A549 (cell line): Measurements from ENCODE around the gene IBSP. TPM values are rescaled to one million over a fixed set of nuclear protein-coding genes. Genes with fewer than 3 reads are reported as not detected.

Source experiments
- ATAC-seq, 2 experiments: fragments of 200-7000 bp in 1 of 2; fragments of >200 bp in 1 of 2; cut with Nextera tagmentation in 1 of 2; cut with Tn5 transposase in 1 of 2; 3 replicates each; pipeline versions ENCODE4 v1.8.0 to v1.9.1; 2018 to 2020; ENCODE audit warnings: mild to moderate bottlenecking in 1 of 2, moderate library complexity in 1 of 2
- CTCF ChIA-PET: fragments of 300-600 bp; sonication (Branson Sonifier 250); formaldehyde crosslinking; extraction: SDS; loops from one replicate; lab custom pipeline; 2021; ENCODE audit warnings: antibody characterized with exemption, inconsistent platforms; lab: Yijun Ruan, JAX
- POLR2A ChIA-PET: fragments of 350-600 bp; formaldehyde crosslinking; extraction: SDS; loops from one replicate; lab custom pipeline; 2021; ENCODE audit warnings: antibody characterized with exemption, inconsistent platforms; lab: Yijun Ruan, JAX
- DNase-seq, 2 experiments: peaks; one replicate each; pipeline versions ENCODE4 v3.0.0 to v3.0.0-alpha.2; 2011 to 2016; ENCODE audit warnings: low read depth in 1 of 2, low spot score in 1 of 2
- FAIRE-seq: peaks from 2 replicates; lab custom pipeline; 2011; peaks lifted over from hg19 to GRCh38; lab: Jason Lieb, UNC
- H3K27ac ChIP-seq, 2 experiments: fragments of >200 bp; sonication (Bioruptor Twin); formaldehyde crosslinking; 3 replicates each; pipeline ENCODE4 v1.5.1; 2016 to 2017
- H3K4me1 ChIP-seq: fragments of >200 bp; sonication (Bioruptor Twin); formaldehyde crosslinking; 3 replicates; pipeline ENCODE4 v1.6.1; 2016
- H3K4me2 ChIP-seq: fragments of >200 bp; sonication (Bioruptor Twin); formaldehyde crosslinking; 3 replicates; pipeline ENCODE4 v1.6.1; 2016
- H3K4me3 ChIP-seq: fragments of >200 bp; sonication (Bioruptor Twin); formaldehyde crosslinking; 3 replicates; pipeline ENCODE4 v1.5.1; 2016
- H3K9me3 ChIP-seq: fragments of >200 bp; sonication (Bioruptor Twin); formaldehyde crosslinking; 3 replicates; pipeline ENCODE4 v1.6.1; 2016
- CBX8 ChIP-seq: fragments of 200-600 bp; sonication (generic); IDR thresholded peaks from 2 replicates; pipeline ENCODE4 v1.6.1; 2016
- CEBPB ChIP-seq, 2 experiments: fragments of >200 bp in 1 of 2; sonication (Bioruptor Twin) in 1 of 2; formaldehyde crosslinking in 1 of 2; IDR thresholded peaks; 2 replicates each; pipeline ENCODE4 v1.6.1; 2012 to 2016
- CHD2 ChIP-seq: fragments of 150-350 bp; IDR thresholded peaks from 2 replicates; pipeline ENCODE4 v1.6.1; 2014; ENCODE audit warnings: low read length; ENCODE audit not compliant: partially characterized antibody
- CHD4 ChIP-seq: fragments of 200-600 bp; sonication (generic); IDR thresholded peaks from 2 replicates; pipeline ENCODE4 v1.6.1; 2016; ENCODE audit warnings: antibody characterized with exemption, mild to moderate bottlenecking, borderline replicate concordance
- EHF ChIP-seq: fragments of 250-450 bp; sonication (Bioruptor Pico); IDR thresholded peaks from 2 replicates; pipeline ENCODE4 v1.5.0; 2020; ENCODE audit warnings: mild to moderate bottlenecking
- EP300 ChIP-seq, 2 experiments: fragments of >200 bp; sonication (Bioruptor Twin); formaldehyde crosslinking; IDR thresholded peaks; 2 replicates in 1 of 2; 3 replicates in 1 of 2; pipeline ENCODE4 v1.6.1; 2016 to 2017
- FOSB ChIP-seq: fragments of 250-450 bp; sonication (Bioruptor Pico); IDR thresholded peaks from 2 replicates; pipeline ENCODE4 v1.5.0; 2020; ENCODE audit warnings: mild to moderate bottlenecking, moderate library complexity
- FOSL2 ChIP-seq, 2 experiments: fragments of 450-650 bp in 1 of 2; fragments of >200 bp in 1 of 2; sonication (Bioruptor Twin) in 1 of 2; formaldehyde crosslinking; IDR thresholded peaks; 2 replicates each; pipeline versions ENCODE4 v1.5.0 to v1.6.1; 2016 to 2020; ENCODE audit warnings: mild to moderate bottlenecking in 1 of 2, moderate library complexity in 1 of 2
- FOXS1 ChIP-seq: fragments of 250-450 bp; sonication (Bioruptor Pico); IDR thresholded peaks from 2 replicates; pipeline ENCODE4 v1.5.0; 2020; ENCODE audit warnings: mild to moderate bottlenecking, moderate library complexity
- HOXB13 ChIP-seq: fragments of 250-450 bp; sonication (Bioruptor Pico); IDR thresholded peaks from 2 replicates; pipeline ENCODE4 v1.5.0; 2020; ENCODE audit warnings: low read depth, mild to moderate bottlenecking, moderate library complexity
- HOXB5 ChIP-seq: fragments of 250-450 bp; sonication (Bioruptor Pico); IDR thresholded peaks from 2 replicates; pipeline ENCODE4 v1.5.0; 2020; ENCODE audit warnings: mild to moderate bottlenecking, moderate library complexity
- JUN ChIP-seq, 2 experiments: fragments of >200 bp; sonication (Bioruptor Twin); formaldehyde crosslinking; IDR thresholded peaks; 2 replicates in 1 of 2; 3 replicates in 1 of 2; pipeline ENCODE4 v1.6.1; 2016 to 2017
- JUNB ChIP-seq: fragments of >200 bp; sonication (Bioruptor Twin); formaldehyde crosslinking; IDR thresholded peaks from 2 replicates; pipeline ENCODE4 v1.6.1; 2016
- MAFK ChIP-seq: fragments of 450-650 bp; IDR thresholded peaks from 2 replicates; pipeline ENCODE4 v1.6.1; 2014; ENCODE audit not compliant: partially characterized antibody
- MAZ ChIP-seq: fragments of 150-350 bp; IDR thresholded peaks from 2 replicates; pipeline ENCODE4 v1.6.1; 2014; ENCODE audit warnings: antibody characterized with exemption, low read depth, low read length, borderline replicate concordance
- MYC ChIP-seq: IDR thresholded peaks from 2 replicates; pipeline ENCODE4 v1.6.1; 2012; ENCODE audit warnings: mild to moderate bottlenecking, inconsistent platforms, low read length, improper control_type of control experiment, borderline replicate concordance
- NFE2L2 ChIP-seq: fragments of 150-350 bp; conservative IDR thresholded peaks from 2 replicates; pipeline ENCODE4 v1.6.1; 2014; ENCODE audit warnings: low read length
- NR3C1 ChIP-seq: fragments of >200 bp; sonication (Bioruptor Twin); formaldehyde crosslinking; IDR thresholded peaks from 3 replicates; pipeline ENCODE4 v1.6.1; 2017
- PHF8 ChIP-seq: fragments of 200-600 bp; sonication (generic); IDR thresholded peaks from 2 replicates; pipeline ENCODE4 v1.6.1; 2016; ENCODE audit warnings: low read depth, mild to moderate bottlenecking, antibody characterized with exemption, moderate library complexity, borderline replicate concordance
- POLR2A ChIP-seq: IDR thresholded peaks from 2 replicates; pipeline ENCODE4 v1.6.1; 2012; ENCODE audit warnings: mild to moderate bottlenecking, low read length
- RAD21 ChIP-seq, 2 experiments: fragments of >200 bp in 1 of 2; sonication (Bioruptor Twin) in 1 of 2; formaldehyde crosslinking in 1 of 2; IDR thresholded peaks in 1 of 2; conservative IDR thresholded peaks in 1 of 2; 2 replicates in 1 of 2; 3 replicates in 1 of 2; pipeline ENCODE4 v1.6.1; 2012 to 2018; ENCODE audit warnings: inconsistent platforms in 1 of 2
- RCOR1 ChIP-seq: fragments of 150-350 bp; IDR thresholded peaks from 2 replicates; pipeline ENCODE4 v1.6.1; 2014; ENCODE audit warnings: antibody characterized with exemption, low read length, low read depth
- RFX5 ChIP-seq: fragments of 450-650 bp; IDR thresholded peaks from 2 replicates; pipeline ENCODE4 v1.7.1; 2014; ENCODE audit warnings: antibody characterized with exemption, mild to moderate bottlenecking, moderate library complexity
- RNF2 ChIP-seq: fragments of 200-600 bp; sonication (generic); IDR thresholded peaks from 2 replicates; pipeline ENCODE4 v1.6.1; 2016; ENCODE audit warnings: low read depth, mild to moderate bottlenecking, antibody characterized with exemption, moderate library complexity, borderline replicate concordance
- TFCP2L1 ChIP-seq: fragments of 250-450 bp; sonication (Bioruptor Pico); IDR thresholded peaks from 2 replicates; pipeline ENCODE4 v1.5.0; 2021; ENCODE audit warnings: mild to moderate bottlenecking
- ZFP36 ChIP-seq: fragments of 450-650 bp; IDR thresholded peaks from 2 replicates; pipeline ENCODE4 v1.6.1; 2014; ENCODE audit warnings: borderline replicate concordance; ENCODE audit not compliant: partially characterized antibody
- ZNF302 ChIP-seq: fragments of 250-450 bp; sonication (Bioruptor Pico); IDR thresholded peaks from 2 replicates; pipeline ENCODE4 v1.9.0; 2021; ENCODE audit warnings: inconsistent platforms, mild to moderate bottlenecking, moderate library complexity
- WGBS: methylation state at CpG from one replicate; pipeline ENCODE4 v1.1.6; 2017; ENCODE audit errors: missing lambda C conversion rate; 5-methylcytosine and 5-hydroxymethylcytosine counted together
- polyA plus RNA-seq, 4 experiments: library from polyadenylated mRNA; depleted of rRNA in 3 of 4; stranded (reverse); fragments of >200 nt; fragmentation: RNase III in 1 of 4; extraction: RNeasy Plus Mini Kit Qiagen cat#74134 plus additional on column Dnase treatment in 1 of 4; gene quantifications; 2 replicates in 3 of 4; 3 replicates in 1 of 4; pipeline ENCODE4 v1.2.3, GENCODE V29; 2011 to 2017
- TF ChIP-seq, protein P1 (sequence below): fragments of >200 bp; sonication (Bioruptor Twin); formaldehyde crosslinking; IDR thresholded peaks from 3 replicates; pipeline ENCODE4 v1.5.1; 2016
- TF ChIP-seq, protein P2 (sequence below): IDR thresholded peaks from 2 replicates; pipeline ENCODE4 v1.6.1; 2012
- TF ChIP-seq, protein P3 (sequence below): fragments of 250-450 bp; sonication (Bioruptor Pico); IDR thresholded peaks from 2 replicates; pipeline ENCODE4 v1.5.0; 2020; ENCODE audit warnings: low read depth, mild to moderate bottlenecking, moderate library complexity
- TF ChIP-seq, protein P4 (sequence below): fragments of 450-650 bp; IDR thresholded peaks from 2 replicates; pipeline ENCODE4 v1.6.1; 2014; ENCODE audit warnings: antibody characterized with exemption

IBSP gene
- polyA plus RNA-seq, 2 of the 4 experiments (the other 2 are of a cell fraction): not detected

DNA sequence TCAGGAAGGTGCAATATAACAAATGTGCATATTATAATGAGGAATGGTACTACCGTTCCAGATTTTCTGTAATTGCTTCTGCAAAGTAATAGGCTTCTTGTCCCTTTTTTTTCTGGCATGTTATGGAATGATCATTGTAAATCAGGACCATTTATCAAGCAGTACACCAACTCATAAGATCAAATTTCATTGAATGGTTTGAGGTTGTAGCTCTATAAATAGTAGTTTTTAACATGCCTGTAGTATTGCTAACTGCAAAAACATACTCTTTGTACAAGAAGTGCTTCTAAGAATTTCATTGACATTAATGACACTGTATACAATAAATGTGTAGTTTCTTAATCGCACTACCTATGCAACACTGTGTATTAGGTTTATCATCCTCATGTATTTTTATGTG is 12.6 kb downstream of the IBSP start:
- POLR2A ChIA-PET: no interaction called here
- no peak for DNase-seq
- CTCF ChIA-PET: interaction anchor here (1.4 kb wide), 1 partner anchor 10 kb away, joined by 4 read pairs; no protein-coding TSS in a partner anchor
- WGBS: 84% methylated on average over 2 of the region's 2 CpGs
- Histone ChIP-seq H3K27ac (no peak overlapping the region), H3K4me1 (no peaks in the 10 kb centered on the region), H3K4me3 (no peak overlapping the region), H3K4me2 (no peak overlapping the region), H3K9me3 (no peaks in the 10 kb centered on the region)
- no peak for ATAC-seq
- TF ChIP-seq HOXB13 (CRISPR knock-in tag) (no peak), CHD4 (no peak), JUN (IDR thresholded peaks at IDR 0.05) (no peak), ZNF302 (CRISPR knock-in tag) (no peak), CHD2 (no peak), RAD21 (conservative IDR thresholded peaks at IDR 0.05 in 1 of 2, IDR thresholded peaks at IDR 0.05 in 1 of 2) (no peak), RFX5 (no peak), CBX8 (no peak), NR3C1 (no peak), FOSB (CRISPR knock-in tag) (no peak), NFE2L2 (no peak), POLR2A (no peak), ZFP36 (no peak), MAFK (no peak), PHF8 (no peak), EP300 (IDR thresholded peaks at IDR 0.05) (no peak), MAZ (no peak)
- TF ChIP-seq, protein P1, sequence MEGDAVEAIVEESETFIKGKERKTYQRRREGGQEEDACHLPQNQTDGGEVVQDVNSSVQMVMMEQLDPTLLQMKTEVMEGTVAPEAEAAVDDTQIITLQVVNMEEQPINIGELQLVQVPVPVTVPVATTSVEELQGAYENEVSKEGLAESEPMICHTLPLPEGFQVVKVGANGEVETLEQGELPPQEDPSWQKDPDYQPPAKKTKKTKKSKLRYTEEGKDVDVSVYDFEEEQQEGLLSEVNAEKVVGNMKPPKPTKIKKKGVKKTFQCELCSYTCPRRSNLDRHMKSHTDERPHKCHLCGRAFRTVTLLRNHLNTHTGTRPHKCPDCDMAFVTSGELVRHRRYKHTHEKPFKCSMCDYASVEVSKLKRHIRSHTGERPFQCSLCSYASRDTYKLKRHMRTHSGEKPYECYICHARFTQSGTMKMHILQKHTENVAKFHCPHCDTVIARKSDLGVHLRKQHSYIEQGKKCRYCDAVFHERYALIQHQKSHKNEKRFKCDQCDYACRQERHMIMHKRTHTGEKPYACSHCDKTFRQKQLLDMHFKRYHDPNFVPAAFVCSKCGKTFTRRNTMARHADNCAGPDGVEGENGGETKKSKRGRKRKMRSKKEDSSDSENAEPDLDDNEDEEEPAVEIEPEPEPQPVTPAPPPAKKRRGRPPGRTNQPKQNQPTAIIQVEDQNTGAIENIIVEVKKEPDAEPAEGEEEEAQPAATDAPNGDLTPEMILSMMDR: no peak
- no peak for FAIRE-seq

DNA sequence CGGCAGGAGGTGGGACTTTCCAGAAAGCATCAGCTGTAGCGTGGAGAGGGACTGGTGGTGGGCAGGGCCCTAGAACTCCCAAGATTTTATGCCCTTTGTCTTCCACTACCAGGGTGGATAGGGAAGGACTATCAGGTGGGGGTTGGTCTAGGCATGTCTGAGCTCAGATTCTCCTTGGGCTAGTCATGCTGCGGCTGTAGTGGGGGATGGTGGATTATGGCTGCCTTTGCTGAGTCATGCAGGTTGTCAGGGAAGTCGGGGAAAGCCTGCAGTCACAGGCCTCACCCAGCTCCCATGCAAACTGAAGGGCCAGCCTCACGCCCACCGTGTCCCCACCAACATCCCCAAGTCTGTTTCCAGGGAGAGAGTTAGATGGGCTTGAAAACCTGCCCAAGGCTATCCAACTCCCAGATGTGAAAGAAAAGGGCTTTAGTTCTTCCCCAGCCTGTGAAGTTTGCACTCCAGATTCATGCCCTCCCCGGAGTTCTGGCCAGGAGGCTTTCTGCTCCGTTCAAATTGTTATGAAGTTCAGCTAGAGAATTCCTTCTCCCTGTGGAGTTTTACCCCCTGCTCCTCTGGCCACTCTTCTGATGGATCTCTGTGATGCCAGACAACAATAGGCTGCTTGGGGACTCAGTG is 20.0 kb downstream of the IBSP start:
- no peak overlapping the region for H3K4me3 ChIP-seq
- peak in 1 of 2 experiments; percentile 80; a peak in 3 of 6 replicates for ATAC-seq
- 66% methylated on average over 7 of the region's 8 CpGs for WGBS
- TF ChIP-seq MAFK (peak; percentile 79), FOSL2 (IDR thresholded peaks at IDR 0.05) (no peak), FOSL2 (CRISPR knock-in tag; IDR thresholded peaks at IDR 0.05) (peak; percentile 46), NFE2L2 (peak; percentile 65), POLR2A (no peak), CEBPB (IDR thresholded peaks at IDR 0.05) (no peak)
- TF ChIP-seq, all 56 proteins: peak for 3
- ChIA-PET POLR2A (interaction anchor here (0.6 kb wide), 1 partner anchor 32 kb away, joined by 3 read pairs; no protein-coding TSS in a partner anchor), CTCF (interaction anchor here (0.8 kb wide), 1 partner anchor 136 kb away, joined by 3 read pairs; no protein-coding TSS in a partner anchor)
- H3K4me1 ChIP-seq: peaks cover 12% of the 10 kb centered on the region
- peak in 1 of 2 experiments; percentile 68 for DNase-seq
- H3K27ac ChIP-seq: peak overlapping the region; percentile 61 to 82
- no peaks in the 10 kb centered on the region for H3K9me3 ChIP-seq
- H3K4me2 ChIP-seq: peak overlapping the region; percentile 35; the same call in 2 of the 3 replicates
- no peak for FAIRE-seq

DNA sequence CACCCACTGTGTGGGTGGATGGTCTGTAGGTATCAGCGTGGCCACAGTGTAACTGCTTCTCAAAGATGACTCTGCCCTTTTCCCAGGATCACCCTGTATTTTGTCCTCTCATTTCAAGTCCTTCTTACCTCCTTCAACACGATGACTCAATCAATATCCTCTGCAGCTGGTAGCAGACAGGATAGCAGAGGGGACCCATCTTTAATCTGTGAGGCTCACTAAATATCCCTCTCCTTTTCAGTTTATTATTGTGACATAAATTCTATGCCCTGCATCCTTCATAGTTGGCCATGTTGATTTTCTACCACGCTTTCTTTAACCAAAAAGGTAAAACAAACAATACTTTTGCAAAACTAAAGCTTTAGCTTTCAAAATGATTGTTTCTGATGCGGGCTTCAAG is 23.8 kb downstream of the IBSP start:
- ATAC-seq (no peak), FAIRE-seq (no peak), DNase-seq (no peak)
- ChIA-PET POLR2A (no interaction called here), CTCF (interaction anchor here (1.5 kb wide), 1 partner anchor 15 kb away, joined by 6 read pairs; no protein-coding TSS in a partner anchor)
- Histone ChIP-seq H3K9me3 (no peaks in the 10 kb centered on the region), H3K4me2 (no peak overlapping the region), H3K4me3 (no peak overlapping the region), H3K27ac (no peak overlapping the region), H3K4me1 (peaks cover 12% of the 10 kb centered on the region)
- 61% methylated on average over 4 of the region's 4 CpGs for WGBS
- no peak for TF ChIP-seq ZFP36
- no peak for TF ChIP-seq RCOR1
- no peak for TF ChIP-seq EHF (CRISPR knock-in tag)
- TF ChIP-seq JUNB: no peak
- TF ChIP-seq MYC: no peak
- TF ChIP-seq, protein P2, sequence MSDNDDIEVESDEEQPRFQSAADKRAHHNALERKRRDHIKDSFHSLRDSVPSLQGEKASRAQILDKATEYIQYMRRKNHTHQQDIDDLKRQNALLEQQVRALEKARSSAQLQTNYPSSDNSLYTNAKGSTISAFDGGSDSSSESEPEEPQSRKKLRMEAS: no peak
- no peak for TF ChIP-seq NR3C1
- TF ChIP-seq RNF2: no peak
- no peak for TF ChIP-seq EP300 (IDR thresholded peaks at IDR 0.05)
- no peak for TF ChIP-seq HOXB13 (CRISPR knock-in tag)
- TF ChIP-seq FOXS1 (CRISPR knock-in tag): no peak
- no peak for TF ChIP-seq TFCP2L1 (CRISPR knock-in tag)
- no peak for TF ChIP-seq HOXB5 (CRISPR knock-in tag)
- TF ChIP-seq, protein P3, sequence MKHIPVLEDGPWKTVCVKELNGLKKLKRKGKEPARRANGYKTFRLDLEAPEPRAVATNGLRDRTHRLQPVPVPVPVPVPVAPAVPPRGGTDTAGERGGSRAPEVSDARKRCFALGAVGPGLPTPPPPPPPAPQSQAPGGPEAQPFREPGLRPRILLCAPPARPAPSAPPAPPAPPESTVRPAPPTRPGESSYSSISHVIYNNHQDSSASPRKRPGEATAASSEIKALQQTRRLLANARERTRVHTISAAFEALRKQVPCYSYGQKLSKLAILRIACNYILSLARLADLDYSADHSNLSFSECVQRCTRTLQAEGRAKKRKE: no peak
- TF ChIP-seq, protein P4, sequence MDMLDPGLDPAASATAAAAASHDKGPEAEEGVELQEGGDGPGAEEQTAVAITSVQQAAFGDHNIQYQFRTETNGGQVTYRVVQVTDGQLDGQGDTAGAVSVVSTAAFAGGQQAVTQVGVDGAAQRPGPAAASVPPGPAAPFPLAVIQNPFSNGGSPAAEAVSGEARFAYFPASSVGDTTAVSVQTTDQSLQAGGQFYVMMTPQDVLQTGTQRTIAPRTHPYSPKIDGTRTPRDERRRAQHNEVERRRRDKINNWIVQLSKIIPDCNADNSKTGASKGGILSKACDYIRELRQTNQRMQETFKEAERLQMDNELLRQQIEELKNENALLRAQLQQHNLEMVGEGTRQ: no peak
- TF ChIP-seq RFX5: no peak
